HG03135 (cell line): ENCODE results near the gene SKIL.

Experiments
- ATAC-seq: cut with Tn5 transposase; IDR thresholded peaks from one replicate; pipeline ENCODE4 v1.9.1; 2021; ENCODE audit warnings: mild to moderate bottlenecking, moderate library complexity; ENCODE audit not compliant: unreplicated experiment

SKIL gene

GRCh38 chr3:170436697-170437096 lies 79.2 kb downstream of the SKIL start:
- no peak for ATAC-seq

- ATAC-seq = no peak
Observed at GRCh38 chr3:170437176-170437575, 79.7 kb downstream of the SKIL start.

GRCh38 chr3:170437696-170438407 lies 80.3 kb downstream of the SKIL start:
- ATAC-seq = no peak

- no peak for ATAC-seq
Observed at GRCh38 chr3:170438836-170439235, 81.3 kb downstream of the SKIL start.

GRCh38 chr3:170440344-170440743 lies 82.8 kb downstream of the SKIL start:
- no peak for ATAC-seq

GRCh38 chr3:170441412-170441811 lies 83.9 kb downstream of the SKIL start:
- no peak for ATAC-seq

- no peak for ATAC-seq
Observed at GRCh38 chr3:170442947-170443346, 85.4 kb downstream of the SKIL start.

- no peak for ATAC-seq
Observed at GRCh38 chr3:170443457-170443856, 85.9 kb downstream of the SKIL start.
